Measurements from ENCODE around the gene PPP1R13B.

Gene PPP1R13B

GRCh38 chr14:103708750-103709187 lies 138.6 kb downstream of the PPP1R13B start:
- DNase-seq = no peak

GRCh38 chr14:103707329-103708263 lies 139.8 kb downstream of the PPP1R13B start:
- no peak for DNase-seq

- no peak for DNase-seq
These were observed 140.6 kb downstream of the PPP1R13B start for GRCh38 chr14:103706551-103707328.

GRCh38 chr14:103705504-103706284 lies 141.7 kb downstream of the PPP1R13B start:
- DNase-seq = no peak

GRCh38 chr14:103705118-103705503 lies 142.3 kb downstream of the PPP1R13B start:
- DNase-seq = no peak

DNA sequence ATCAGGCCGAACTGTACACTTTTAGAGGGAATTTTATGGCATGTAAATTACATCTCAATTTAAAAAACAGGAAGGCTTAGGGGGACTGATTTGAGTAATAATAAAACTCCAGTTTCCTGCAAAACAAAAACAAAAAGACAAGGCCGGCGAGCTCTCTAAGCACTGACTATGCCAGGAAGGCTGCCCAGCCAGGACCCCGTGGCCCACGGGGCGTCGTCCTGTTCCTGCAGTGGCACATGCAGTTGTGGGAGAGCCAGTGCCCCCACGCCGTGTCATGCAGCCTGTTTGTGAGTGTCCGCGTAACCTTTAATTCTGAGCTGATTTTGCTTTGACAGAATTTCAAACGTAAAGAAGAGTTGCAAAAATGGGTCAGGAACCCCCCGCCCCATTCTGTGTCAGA lies 142.7 kb downstream of the PPP1R13B start:
- no peak for DNase-seq

DNA sequence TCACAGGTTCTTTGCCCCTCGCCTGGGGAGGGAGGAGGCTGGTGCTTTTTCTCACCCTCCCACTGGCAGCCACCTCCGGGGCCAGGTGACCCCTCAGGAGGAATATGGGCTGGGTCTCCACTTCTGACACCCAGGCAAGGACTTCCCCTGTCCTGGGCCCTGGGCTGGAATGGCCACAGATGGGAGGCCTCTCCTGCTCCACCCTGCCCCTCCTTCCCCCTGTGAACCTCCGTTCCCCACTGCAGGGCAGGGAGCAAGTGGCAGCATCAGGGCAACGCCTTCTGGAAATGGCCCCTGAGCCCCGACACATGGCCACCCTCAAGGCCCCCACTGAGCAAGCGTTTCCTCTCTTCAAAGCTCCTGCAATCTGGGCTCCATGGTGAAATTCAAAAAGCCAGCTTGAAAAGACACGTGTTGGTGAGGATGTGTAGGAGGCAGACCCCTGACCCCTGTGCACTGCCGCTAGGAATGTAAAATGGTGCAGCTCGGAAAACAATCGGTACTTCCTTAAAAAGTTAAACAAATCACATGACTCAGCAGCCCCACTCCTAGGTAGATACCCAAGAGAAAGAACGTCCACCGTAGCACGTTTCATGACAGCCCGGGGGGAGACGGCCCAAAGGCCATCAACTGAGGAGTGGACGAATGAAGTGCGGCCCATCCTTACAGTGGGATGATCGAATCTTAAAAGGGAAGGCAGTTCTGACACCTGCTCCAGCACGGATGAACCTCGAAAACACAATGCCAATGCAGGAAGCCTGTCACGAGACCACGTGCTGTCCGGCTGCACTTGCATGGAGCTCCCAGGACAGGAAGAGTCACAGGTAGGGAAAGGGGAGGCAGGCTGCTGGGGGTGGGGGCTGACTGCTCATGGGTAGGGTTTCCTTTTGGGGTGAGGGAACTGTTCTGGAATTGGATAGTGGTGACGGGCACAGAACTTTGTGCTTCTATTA lies 143.7 kb downstream of the PPP1R13B start:
- no peak for DNase-seq

DNA sequence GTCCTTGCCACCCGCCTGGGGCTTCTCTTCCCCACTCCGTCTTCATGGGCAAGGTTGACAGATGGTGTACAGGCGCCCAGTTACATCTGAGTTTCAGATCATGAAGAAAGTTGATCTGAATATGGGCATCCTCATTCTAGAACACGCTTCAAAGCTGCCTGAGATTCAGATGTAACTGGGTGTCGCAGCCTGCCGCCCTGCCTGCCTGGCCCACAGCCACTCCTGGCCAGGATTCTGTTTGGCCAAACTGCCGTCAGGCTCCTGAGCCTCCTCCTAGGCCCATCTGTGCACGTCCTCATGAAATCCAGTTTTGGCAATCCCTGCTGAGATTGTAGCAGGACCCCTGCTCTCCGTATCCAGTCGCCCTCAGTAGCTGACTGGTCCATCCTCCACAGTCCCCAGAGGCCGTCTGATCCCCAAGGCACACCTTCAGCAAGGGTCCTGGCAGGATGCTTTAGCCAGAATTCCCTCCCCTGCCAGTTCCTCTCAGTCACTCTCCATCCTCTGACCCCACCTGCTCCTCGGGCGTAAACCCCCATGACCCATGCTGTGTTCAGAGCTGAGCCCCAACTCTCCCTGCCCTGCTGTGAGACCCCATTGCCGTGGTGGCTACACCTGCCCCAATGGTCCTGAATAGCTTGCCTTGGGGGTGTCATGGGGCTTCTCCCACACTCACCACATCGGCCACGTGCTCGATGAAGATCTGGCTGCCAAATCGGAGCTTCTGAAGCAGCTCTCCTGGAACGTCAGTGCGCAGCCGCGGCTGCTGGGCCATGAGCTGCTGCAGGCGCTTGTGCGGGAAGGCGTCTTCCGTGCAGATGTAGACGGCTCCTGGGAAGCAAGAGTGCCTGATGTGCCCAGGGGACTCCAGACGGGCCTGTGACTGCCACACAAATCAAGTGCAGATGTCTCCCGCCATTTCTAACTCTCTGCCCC lies 144.6 kb downstream of the PPP1R13B start:
- DNase-seq = no peak

DNA sequence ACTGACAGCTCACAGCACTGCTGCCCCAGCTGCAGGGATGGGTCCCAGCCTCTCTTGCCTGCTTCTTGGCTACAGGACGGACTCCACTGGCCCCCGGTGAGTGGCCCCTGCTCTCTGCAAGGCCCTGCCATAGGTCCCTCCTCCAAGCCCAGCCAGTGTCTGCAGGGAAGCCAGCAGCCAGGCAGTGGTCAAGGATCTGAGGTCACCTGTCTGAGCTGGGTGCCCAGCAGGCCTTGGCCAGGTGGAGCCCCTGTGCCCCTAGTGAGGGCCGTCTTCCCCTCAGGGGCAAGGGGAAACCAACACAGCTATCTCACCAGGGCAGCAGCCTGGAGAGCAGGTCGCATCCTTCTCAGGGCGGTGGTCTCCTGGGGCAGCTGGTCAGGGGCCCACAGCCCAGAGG lies 145.3 kb downstream of the PPP1R13B start:
- DNase-seq = no peak

DNA sequence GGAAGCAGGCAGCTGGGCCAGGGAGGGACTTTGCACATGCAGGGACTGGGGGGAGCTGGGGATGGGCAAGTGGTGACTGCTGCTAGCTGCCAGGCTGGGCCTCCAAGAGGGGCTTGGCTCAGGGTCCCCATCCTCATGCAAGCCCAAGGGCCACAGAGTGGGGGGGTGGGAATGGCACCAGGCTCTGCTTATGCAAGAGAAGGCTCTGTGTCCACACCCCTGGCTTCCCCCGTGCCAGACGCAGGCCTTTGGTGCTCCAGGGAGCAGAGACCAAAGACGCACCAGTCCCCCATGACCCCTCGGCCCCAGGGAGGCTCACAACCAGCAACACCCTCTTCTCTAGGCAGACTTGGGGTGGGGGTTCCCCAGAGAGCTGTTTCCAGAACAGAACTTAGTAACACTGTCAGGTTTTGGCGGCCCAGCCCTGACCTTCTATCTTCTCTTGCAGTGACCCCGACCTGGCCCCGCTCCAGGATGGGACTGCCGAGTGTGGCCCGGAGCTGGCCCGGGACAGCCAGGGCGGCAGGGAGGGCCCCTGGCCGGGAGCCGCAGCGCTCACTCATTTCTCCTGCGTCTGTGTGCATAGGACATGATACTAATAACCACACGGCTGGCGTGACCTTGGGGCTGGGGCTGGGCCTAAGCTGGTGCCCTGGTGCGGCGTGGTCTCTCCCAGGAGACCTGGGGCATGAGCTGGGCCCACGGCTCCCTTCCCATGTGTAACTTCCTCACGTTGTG lies 146.5 kb downstream of the PPP1R13B start:
- DNase-seq = no peak

- DNase-seq = no peak
These were observed 147.2 kb downstream of the PPP1R13B start for GRCh38 chr14:103699901-103700752.

DNA sequence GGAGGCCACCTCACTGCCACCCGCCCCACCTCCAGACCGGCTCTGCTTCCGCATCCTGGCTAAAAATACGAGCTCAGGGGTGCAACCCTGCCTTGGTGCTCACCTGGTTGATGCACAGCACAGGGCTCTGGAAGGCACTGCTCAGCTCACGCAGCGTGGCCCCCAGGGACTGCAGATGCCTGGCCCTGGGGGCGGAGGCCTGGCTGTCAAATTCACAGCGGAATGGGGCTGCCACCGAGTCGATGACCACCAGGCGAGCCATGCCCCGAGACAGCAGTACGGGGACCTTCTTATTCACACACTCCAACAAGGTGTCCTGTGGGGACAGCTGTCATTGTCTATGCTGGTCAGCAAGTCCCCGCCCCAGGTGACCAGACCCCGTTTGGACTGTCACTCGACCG lies 148.1 kb downstream of the PPP1R13B start:
- DNase-seq = no peak

GRCh38 chr14:103698380-103699260 lies 148.8 kb downstream of the PPP1R13B start:
- no peak for DNase-seq

GRCh38 chr14:103697603-103698379 lies 149.6 kb downstream of the PPP1R13B start:
- no peak for DNase-seq

DNA sequence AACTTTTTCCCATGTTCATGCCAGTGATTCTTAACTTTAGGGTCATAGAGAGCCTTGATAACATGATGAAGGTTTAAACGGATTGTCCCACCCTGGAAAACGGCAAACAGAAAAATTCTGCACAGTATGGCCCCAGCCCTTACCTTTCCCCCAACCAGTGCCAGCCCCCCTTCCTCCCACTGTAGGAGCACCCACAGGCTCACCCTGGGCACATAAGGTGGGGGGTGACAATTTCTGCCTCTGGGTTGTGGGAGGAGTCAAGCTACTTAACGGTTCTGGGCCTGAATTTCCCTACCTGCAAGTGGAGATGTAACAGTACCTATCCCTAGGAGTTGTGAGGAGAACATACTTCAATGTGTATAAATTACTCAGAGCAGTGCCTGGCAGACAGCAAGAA lies 150.2 kb downstream of the PPP1R13B start:
- no peak for DNase-seq

- no peak for DNase-seq
These were observed 150.8 kb downstream of the PPP1R13B start for GRCh38 chr14:103696466-103697071.

DNA sequence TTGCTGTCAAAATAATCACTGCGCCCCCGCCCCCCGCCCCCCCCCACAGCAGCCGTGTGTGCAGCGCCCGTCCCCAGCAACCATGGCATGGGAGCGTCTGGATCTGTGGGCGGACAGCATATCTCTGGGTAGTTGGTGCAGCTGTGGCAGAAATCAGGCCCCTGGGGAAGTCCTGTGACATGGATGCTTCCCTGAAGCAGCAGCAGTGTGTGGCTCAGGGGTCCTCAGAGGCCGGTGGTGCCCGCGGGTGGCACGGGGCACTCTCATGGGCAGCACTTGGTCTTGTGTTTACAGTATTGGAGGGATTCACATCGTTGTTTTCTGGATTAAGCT lies 151.3 kb downstream of the PPP1R13B start:
- DNase-seq = no peak
